ENCODE measurements around the gene CDKAL1.

CDKAL1 gene

DNA sequence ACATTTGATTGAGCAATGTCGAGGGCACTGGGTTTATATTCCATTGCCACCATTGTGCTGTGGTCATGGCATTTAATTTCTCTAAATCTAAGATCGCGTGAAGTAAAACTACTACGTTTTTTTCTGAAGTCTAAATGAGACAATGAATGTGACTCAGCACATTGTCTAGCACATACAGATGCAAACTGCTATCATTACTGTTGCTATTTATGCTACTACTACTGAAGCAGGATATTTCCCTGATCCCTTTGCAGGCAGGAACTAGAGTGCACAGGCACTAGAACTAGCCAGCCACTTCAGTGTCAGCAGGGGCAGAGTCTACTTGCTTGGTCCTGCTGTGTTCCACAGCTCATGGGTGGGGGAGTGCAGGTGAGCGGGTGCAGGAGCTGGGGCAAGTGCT, 449.7 kb downstream of the CDKAL1 start:
- H3K4me3 ChIP-seq (ENCODE audit: low read depth, low read length), result no peak overlapping the region
- TF ChIP-seq, protein P1, sequence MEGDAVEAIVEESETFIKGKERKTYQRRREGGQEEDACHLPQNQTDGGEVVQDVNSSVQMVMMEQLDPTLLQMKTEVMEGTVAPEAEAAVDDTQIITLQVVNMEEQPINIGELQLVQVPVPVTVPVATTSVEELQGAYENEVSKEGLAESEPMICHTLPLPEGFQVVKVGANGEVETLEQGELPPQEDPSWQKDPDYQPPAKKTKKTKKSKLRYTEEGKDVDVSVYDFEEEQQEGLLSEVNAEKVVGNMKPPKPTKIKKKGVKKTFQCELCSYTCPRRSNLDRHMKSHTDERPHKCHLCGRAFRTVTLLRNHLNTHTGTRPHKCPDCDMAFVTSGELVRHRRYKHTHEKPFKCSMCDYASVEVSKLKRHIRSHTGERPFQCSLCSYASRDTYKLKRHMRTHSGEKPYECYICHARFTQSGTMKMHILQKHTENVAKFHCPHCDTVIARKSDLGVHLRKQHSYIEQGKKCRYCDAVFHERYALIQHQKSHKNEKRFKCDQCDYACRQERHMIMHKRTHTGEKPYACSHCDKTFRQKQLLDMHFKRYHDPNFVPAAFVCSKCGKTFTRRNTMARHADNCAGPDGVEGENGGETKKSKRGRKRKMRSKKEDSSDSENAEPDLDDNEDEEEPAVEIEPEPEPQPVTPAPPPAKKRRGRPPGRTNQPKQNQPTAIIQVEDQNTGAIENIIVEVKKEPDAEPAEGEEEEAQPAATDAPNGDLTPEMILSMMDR (IDR thresholded peaks at IDR 0.05; ENCODE audit: borderline replicate concordance, insufficient read depth, low read depth, low read length), result no peak

DNA sequence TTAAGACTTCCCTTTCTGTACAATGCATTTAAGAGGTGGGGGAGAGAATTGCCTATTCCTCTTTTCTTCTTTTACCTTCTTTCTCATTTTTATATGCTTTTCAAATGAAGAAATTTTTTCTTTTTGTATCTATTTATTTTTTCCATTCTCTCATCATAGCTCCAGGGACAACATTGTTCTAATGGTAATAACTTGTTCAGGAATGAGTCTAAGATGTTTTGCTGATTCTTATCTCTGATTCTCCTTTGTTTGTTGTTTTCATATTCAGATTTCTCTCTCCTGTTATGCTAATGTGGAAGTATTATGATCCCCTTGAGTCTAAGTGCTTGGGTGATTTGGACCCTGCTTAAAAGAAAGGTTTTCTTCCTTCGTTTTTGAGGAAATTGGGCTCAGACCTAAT, 451.6 kb downstream of the CDKAL1 start:
- no peak overlapping the region for H3K4me3 ChIP-seq (ENCODE audit: low read depth, low read length)
- TF ChIP-seq, protein P1 (IDR thresholded peaks at IDR 0.05; ENCODE audit: borderline replicate concordance, insufficient read depth, low read depth, low read length), result no peak

DNA sequence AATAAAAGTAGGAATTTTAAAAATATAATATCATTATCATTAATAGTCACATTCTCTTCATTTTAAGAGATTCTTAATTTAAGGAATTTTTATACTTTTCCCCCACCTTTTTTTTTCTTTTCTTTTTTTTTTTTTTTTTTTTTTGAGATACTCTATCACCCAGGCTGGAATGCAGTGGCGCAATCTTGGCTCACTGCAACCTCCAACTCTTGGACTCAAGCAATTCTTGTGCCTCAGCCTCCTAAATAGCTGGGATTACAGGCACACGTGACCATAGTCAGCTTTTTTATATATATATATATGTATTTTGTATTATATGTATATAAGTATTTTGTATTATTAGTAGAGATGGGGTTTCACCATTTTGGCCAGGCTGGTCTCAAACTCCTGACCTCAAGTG, 457.7 kb downstream of the CDKAL1 start:
- H3K4me3 ChIP-seq (ENCODE audit: low read depth, low read length), result no peak overlapping the region
- TF ChIP-seq, protein P1 (IDR thresholded peaks at IDR 0.05; ENCODE audit: borderline replicate concordance, insufficient read depth, low read depth, low read length), result no peak

DNA sequence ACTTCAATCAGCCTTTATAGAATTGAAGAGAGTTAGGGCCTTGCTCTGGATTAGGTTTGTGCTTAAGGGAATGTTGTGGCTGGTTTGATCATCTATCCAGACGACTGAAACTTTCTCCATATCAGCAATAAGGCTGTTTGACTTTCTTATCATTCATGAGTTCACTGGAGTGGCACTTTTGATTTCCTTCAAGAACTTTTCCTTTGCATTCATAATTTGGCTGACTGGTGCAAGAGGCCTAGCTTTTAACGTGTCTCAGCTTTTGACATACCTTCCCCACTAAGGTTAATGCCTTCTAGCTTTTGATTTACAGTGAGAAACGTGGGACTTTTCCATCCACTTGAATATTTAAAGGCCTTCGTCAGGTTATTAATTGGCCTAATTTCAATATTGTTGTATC, 461.8 kb downstream of the CDKAL1 start:
- TF ChIP-seq, protein P1 (IDR thresholded peaks at IDR 0.05; ENCODE audit: borderline replicate concordance, insufficient read depth, low read depth, low read length), result no peak
- H3K4me3 ChIP-seq (ENCODE audit: low read depth, low read length), result no peak overlapping the region

DNA sequence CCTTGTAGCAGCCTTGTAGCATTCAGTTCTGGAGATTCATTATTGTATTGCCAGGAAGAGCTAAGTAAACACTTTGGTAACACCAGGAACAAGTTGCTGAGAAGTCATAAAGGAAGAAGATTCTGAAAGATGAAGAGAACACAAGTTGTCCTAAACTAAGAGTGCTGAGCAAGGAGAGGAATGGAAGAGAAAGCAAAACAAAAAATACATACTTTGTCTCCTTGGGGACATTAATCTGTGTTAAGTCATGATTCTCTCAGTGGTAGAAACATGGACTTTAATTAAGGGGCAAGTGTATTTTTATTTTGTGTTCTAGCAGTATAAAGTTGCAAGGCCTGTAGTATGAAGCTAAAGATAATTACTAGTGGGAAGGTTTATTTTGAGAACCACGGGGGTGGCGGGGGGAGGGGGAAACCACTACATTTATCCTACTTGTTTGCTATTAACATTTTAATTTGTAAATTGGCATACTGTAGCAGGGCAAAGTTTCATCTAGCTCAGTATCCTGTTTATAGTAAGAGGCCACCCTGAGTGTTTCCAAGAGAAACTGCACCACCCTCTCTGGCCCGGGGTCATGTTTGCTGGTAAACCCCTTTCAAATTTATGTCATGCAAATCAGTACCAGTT, 463.0 kb downstream of the CDKAL1 start:
- TF ChIP-seq, protein P1 (IDR thresholded peaks at IDR 0.05; ENCODE audit: borderline replicate concordance, insufficient read depth, low read depth, low read length), result no peak
- H3K4me3 ChIP-seq (ENCODE audit: low read depth, low read length), result no peak overlapping the region

DNA sequence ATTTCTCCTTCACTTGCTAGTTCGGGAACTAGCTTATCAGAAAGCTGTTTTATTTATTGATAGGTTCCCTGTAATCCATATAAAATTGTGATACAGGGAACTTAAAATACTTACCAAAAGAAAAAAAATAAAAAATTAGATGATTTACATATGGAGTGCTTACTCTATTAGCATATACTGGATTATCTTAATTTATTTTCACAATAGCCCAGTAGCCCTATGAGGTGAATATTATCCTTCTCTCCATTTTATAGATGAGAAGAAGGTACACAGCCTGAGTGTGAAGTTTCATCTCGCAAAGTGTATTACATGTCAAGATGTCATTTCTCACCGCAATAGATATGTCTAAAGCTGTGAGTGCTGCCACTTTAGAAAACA, 463.5 kb downstream of the CDKAL1 start:
- no peak overlapping the region for H3K4me3 ChIP-seq (ENCODE audit: low read depth, low read length)
- TF ChIP-seq, protein P1 (IDR thresholded peaks at IDR 0.05; ENCODE audit: borderline replicate concordance, insufficient read depth, low read depth, low read length), result no peak

DNA sequence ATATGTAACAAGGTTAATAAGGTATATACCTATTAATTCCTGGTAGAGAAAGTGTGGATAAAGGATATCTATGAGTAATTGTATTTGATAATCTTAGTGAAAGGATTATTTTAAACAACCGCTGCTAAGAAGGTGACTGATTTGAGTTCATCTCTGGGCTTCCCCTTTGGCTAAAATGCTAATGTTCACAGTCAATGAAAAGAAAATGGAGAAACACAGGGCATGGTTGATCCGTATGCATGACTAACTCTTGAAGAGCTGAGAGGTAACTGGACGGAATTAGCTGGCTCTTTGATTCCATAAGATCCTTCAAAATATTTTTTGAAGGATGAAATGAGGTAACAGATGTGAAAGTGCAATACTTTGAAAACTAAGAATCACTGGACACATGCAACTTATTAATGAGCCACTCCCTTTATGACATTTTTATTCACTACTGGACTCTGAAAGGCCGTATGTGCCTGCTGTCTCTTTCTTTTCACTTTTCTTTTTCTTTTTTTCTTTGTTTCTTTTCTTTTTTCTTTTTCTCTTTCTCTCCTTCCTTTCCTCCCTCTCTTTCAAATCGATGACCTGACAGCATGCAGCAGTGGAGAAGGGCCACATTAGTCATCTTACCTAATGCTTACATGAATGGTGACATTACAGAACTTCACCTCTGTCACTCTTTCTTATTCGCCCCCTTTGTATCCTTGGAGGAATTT, 464.6 kb downstream of the CDKAL1 start:
- no peak overlapping the region for H3K4me3 ChIP-seq (ENCODE audit: low read depth, low read length)
- TF ChIP-seq, protein P1 (IDR thresholded peaks at IDR 0.05; ENCODE audit: borderline replicate concordance, insufficient read depth, low read depth, low read length), result no peak
